Activated naive CD8-positive, alpha-beta T cell treated with anti-CD3 and anti-CD28 coated beads, Interleukin-2, amount 50 U/mL, for 16 hours (primary cell): ENCODE measurements around the gene PRKCA.
A peak's percentile ranks its signal among the peaks of the same experiment; 100 is the strongest.
"Not testable (repeated sequence)": the region's sequence is repeated elsewhere in the genome, so short reads cannot be mapped to it uniquely, and the experiment has no call there.

Source experiments
- DNase-seq: peaks from one replicate; pipeline ENCODE4 v3.0.0-alpha.2; 2020; ENCODE audit warnings: low read depth, low spot score

Gene PRKCA

DNA sequence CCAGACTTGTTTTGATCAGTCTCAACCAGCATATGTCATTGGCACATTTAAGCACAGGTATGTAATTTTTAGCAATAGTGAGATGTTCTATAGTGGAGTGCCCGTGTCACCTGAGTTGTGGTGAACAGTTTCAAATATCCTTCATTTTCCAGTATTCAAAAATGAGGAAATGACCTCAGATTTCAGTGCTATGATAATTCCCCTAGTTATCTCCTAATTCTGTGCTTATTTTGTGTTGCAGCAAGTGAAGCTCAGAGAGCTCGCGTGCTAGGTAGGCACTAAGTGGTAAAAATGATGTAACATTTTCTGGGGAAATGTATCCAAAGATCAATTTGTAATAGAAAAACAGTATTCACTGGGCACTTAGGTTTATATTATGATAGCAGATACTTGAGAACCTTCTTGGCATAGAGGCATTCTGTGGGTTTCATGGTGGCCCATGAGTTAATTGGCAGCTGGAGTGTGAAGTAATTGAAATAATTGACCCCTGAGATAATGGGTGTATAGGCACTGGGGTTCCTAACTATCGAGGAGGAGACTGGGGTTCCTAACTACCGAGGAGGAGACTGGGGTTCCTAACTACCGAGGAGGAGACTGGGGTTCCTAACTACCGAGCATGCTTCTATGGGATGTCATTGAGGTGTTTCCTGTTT, 159.1 kb downstream of the PRKCA start:
- no peak for DNase-seq

DNA sequence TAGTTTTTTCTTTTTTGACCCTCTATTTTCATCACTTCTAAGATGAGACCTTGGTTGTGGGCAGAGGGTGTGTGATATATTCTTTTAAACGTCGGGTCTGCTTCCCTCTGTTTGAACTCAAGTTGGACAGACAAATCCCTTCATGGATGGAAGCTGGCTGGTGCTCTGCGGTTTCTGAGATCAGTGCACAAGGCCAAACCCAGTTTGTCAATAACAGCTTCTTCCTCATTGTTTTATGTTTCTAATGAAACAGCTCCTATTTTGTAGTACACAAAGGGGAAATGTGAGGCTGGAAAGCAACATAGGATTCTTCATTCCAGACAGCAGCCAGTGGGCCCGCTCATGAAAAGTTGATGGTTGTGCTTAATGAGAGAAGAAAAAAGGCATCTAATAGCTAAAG, 159.6 kb downstream of the PRKCA start:
- no peak for DNase-seq

DNA sequence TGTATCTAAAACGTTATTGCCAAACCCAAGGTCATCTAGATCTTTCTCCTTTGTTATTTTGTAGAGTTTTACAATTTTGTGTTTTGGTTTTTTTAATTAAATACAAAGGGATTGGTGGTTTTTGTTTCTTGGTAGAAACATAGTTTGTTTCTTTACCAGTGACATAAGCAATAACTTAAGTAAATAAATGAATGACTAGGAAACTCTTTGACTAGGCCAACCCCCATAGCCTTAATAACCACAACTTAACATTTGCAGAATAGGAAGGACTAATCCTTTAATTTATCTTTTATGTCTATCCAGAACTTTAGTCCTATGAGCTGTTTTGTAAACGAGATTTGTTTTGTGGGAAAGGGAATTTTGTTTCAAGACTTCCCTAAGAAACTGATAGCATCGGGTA, 162.5 kb downstream of the PRKCA start:
- no peak for DNase-seq

DNA sequence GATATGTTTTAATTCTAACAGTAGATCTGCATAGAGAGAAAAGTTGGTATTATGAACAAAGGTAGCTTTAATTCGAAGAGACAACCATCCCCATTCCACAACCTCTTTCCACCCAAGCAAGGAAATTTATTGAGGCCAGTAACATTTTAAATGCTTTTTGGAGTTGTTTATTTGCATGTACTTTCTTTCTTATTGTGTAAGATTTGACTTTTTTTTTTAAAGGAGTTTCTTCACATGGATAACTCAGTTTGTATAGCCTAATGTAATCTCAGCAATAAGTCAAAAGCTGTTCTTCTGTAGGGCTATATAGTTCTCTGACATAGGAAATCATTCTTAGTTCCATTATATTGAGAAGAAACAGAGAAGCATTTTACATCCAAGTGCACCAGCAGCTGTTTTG, 163.3 kb downstream of the PRKCA start:
- no peak for DNase-seq

DNA sequence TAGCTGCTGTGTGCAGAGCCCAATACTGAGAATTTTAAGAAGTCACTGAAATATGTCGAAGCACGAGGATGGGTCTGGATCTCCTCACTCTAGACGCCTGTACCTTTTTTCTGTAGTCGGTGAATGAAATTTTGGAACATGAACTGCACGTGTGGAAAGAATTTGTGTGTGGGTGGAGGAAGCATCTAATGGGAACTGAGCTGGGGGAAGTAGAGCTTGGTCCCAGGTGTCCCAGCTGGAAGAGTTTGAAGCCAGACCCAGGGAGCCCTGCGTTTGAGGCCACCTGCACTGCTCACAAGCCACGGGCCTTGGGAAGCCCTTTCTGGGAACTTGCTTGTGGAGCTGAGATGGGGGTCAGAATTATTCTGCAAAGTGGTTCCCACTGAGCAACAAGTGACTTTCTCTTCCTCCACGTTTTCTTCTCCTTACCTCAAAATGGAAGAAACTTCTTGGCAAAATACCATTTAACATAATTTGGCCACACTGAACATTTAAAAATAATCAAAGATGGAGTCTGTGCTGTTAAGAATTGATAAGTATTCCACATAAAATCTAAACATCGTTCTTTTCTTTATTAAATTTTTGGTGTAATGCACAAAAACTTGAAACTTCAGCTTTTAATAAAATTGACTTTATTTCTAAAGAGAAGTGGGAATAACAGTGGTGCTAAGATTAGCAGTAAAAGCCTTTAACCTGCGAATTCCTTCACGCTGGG, 163.8 kb downstream of the PRKCA start:
- DNase-seq, result no peak

DNA sequence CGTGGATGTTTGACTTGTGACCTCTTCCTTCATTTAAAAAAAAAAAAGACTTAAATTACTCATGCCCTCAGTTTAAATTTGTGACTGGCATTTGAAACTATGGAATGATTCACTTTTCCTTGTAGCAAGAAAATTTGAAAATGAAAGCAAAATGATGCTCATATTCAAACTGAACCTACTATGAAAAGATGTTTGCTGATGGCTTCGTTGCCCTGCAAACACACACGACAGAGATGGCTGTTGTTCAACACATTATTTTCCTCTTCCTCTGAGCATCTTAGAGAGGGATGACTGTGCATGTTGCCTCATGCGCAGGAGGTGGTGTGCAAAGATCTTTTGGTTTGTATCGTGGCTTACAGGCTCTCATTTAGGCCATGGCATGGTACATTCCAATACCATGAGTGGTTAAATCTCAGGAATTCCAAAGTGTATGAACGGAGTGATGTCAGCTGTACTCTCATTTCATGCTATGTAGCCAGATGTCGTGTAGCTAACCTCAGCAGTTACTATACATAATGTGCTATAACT, 164.5 kb downstream of the PRKCA start:
- DNase-seq, result peak; percentile 14

DNA sequence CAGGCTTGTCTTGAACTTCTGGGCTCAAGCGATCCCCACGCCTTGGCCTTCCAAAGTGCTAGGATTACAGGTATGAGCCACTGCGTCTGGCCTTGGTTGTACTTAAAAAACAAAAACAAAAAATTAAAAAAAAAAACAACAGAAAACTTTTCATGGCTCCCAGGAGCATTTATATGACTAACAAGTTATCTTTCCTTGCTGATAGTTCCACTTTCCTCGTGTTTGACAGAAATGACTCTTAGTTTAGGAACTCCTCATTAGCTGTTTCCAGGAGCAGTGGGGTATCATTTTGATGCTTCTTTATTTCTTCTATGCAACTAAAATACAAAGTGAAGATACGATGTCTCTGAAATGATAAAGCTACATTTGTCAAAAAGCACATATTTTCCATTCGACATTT, 165.4 kb downstream of the PRKCA start:
- no peak for DNase-seq

DNA sequence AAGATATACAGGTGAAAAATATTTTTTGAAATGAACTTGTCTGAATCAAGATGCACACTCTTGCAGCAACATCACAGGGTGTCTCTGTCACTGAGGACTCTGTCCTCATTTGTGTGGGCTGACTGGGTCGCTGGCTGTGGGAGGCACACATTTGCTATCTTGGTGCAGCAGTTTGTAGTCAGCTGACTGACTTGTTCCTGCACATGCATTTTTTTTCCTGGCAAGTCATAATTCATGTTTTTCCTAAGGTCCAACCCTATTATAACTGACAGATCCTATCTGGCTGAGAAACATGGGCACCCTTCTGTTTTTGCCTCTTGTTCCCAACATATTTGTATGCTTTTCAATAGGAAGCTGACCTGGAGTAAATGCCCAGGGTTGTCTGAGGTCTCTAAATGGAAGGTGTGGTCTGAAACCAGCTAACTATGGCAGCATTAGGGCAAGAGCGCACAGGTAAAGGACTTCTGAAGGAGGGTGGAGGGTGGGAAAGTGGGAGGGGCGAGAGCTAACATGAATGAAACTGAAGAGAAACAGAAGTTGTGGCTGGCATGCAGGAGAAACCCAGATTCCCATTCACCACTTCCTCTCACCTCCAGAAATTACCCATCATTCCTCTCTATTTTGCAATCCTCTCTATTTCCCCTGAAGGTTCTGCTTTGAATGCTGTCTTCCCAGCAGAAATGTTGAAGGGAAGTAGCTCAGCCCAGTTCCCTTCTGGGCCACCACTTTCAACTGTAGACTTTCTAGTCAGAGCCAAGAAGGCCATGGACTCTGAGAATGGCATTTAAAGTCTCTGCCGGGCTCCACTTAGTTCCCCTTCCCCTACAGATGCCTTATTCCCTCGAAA, 166.1 kb downstream of the PRKCA start:
- no peak for DNase-seq

DNA sequence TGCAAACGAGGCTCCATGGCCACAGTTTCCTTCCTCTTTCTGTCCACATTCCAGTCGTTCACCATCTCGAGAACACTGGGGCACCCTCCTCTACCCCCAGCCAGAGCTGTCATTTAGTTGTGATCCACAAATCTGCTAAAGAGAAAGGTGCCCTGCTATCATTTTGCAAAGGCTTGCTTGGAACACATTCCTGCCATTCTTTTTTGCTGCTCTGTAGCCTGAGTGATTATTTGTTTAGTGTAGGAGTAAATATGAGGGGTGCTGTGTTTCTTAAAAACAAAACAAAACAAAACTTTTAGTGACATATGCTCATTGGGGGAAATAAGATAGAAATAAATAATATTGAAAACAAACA, 166.7 kb downstream of the PRKCA start:
- DNase-seq, result no peak

DNA sequence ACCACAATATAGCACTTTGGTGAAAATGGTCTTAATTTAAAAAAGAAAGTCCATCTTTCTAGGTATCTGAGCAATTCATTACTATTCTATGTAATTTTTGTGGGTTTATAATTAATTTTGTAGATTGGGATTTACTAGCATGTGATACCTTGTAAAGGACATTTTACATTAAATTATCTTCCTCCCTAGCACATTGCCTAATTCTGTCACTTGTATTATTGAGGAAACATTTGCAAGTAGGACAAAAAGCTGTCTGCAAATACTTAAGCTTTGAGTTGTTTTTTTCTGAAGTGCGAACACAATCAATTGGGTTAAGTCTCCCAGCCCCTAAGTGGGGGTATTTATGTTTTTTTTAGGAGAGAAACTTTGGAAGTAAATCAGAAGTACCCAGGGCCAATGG, 167.0 kb downstream of the PRKCA start:
- DNase-seq, result no peak

DNA sequence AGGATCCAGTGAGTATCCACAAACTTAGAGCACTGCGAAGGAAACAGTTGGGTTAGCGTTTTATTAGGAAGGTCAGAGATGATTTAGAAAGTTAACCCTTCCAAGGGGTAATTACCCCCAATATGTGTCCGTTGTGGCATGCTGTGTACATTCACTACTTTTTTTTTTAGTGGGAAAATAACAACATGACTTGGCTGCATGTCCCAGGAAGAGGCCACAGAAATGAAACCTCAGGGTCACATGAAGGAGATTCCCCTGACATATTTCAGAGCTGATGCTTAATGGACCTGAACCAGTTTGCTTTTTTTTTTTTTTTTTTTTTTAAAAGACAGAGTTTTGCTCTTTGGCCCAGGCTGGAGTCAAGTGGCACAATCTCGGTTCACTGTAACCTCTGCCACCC, 167.5 kb downstream of the PRKCA start:
- DNase-seq, result no peak

DNA sequence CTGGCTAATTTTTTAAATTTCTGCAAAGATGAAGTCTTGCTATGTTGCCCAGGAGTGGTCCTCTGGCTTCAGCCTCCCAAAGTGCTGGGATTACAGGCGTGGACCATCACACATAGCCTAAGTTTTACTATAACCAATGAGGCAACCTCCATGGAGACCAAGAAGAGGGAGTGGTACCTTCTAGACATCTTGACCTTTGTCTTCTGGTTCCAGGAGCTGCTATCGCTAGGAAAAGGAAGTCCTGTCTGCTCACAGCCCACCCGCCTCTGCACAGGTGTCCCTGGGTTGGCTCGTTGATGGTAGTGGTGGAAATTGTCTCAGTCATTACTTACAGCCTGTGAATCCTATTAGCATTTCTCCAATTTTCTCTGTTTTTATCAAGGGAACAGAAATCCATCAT, 169.7 kb downstream of the PRKCA start:
- DNase-seq, result no peak

DNA sequence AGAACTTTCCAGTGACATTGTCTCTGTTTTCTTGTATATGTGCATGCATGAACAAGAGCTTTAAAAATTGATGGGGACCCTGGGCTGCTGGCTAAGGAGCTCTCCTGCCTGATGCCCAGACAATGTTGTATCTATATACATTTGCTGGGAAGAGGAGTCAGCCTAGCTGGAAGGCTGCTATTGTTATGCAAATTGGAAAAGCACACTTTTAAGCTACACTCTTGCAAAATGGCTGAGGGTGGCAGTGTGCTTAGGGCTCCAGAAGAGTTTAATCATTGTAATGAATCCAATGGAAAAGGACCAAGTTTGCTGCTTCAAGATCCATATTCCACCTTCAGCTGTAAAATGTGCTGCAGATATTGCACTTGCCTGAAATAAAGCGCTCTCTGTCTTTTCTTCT, 171.8 kb downstream of the PRKCA start:
- no peak for DNase-seq

DNA sequence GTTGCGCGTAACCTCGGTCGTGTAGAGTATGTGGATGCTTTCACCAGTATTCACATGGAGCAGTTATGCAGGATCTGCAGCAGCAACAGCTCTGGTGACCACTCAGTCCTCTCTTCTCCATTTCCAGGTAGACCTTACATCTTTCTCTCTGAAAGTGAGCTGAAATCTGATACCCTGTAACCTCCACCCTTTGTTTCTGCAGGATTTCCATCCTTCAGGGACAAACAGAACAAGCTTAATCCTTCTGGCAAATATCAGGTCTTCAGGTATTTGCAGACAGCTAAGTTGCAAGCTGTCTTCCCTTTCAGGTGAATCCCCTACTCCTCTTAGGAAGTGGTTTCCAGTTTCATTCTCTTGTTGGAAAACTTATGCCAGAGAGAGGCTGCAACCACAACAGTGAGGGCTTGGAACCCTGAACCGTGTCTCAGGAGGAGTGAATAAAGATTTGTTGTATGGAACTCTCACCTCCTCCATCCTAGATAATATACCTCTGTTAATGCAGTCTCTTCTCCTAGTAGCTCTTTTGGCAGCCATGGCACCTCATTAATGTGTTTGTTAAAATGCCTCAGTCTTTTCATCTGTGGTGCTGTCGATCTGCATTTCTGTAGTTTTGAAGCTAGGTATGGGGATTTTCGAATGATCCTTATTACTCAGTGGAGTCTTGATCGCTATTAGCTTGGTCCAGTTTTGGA, 172.5 kb downstream of the PRKCA start:
- DNase-seq, result no peak

DNA sequence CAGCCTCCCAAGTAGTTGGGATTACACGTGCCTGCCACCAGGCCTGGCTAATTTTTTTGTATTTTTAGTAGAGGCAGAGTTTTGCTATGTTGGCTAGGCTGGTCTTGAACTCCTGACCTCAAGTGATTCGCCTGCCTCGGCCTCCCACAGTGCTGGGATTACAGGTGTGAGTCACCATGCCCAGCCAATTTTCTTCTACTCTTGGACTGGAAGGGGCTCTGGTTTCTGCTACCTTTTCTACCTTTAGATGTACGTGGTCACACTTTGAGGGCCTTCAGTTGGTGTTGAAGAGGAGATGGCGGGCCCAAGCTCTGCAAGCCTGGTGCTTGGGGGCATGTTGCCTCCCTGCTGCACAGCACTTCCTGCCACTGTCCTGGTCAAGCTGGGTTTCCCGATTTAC, 173.6 kb downstream of the PRKCA start:
- DNase-seq, result no peak

DNA sequence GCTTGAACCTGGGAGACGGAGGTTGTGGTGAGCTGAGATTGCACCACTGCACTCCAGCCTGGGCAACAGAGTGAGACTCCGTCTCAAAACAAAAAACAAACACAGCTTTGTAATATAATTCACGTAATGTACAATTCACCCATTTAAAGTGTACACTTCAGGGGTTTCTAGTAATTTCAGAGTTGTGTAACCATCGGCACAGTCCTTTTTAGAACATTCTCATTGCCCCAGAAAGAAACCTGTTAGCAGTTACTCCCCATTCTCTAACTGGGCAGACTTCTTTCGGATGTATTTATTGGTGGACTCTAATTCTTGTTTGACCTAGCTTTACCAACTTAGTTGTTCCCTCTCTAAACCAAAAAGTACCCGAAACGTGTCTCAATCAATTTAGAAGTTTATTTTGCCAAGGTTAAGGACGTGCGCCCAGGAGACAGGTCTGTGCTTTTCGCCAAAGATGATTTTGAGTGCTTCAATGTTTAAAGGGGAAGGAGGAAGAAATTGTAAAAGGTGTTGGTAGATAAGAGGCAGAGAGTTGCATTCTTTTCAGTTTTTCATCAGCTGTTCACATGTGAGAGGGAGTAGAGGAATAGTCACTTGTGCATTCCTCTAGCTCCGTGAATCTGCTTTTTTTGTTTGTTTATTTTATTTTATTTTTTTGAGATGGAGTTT, 175.3 kb downstream of the PRKCA start:
- DNase-seq, result no peak

DNA sequence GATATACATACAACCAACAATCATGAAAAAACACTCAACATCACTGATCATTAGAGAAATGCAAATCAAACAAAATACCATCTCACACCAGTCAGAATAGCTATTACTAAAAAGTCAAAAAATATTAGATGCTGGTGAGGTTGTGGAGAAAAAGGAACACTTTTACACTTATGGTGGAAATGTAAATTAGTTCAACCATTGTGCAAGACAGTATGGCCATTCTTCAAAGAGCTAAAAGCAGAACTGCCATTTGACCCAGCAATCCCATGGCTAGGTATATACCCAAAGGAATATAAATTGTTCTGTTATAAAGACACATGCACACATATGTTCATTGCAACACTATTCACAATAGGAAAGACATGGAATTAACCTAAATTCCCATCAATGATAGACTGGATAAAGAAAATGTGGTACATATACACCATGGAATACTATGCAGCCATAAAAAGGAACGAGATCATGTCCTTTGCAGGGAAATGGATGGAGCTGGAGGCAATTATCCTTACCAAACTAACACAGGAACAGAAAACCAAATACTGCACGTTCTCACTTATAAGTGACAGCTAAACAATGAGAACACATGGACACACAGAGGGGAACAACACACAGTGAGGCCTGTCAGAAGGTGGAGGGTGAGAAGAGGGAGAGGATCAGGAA, 176.9 kb downstream of the PRKCA start:
- DNase-seq, result not testable (repeated sequence)

DNA sequence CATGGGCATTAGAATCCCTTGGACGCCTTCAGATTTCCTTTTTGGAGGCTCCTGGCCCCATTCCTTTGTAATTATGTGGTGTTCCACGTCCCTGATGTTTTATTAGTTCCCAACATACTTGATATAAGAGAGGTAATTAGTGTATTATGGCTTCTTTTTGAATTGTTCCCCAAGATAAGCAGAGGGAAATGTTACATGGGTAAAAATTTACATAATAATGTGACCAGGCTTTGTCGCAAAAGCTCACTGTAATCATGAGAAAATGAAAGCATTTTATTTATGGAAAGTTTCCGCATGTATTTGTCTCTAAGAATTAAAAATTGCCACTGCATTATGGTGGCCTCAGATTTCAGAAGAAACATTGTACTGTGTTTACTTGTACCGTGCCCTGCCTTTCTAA, 177.8 kb downstream of the PRKCA start:
- DNase-seq, result no peak

DNA sequence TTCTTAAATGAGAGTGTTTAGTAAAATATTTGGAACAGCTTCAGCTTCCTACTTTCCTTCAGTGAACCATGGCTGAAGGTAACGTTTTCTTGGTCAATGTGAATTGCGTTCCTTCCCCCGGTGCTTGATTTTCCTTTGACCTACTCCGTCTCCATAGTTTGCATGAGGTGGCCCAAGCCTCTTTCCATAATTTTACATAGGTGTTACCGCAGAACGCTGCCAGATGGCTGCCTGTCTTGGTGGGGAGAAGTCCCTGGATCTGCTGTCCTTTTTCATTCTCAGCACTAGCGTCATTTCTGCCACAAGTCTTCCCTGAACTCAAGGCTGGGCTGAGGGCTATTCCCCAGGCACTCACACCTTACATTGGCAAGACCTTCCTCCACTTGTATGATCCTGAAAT, 178.4 kb downstream of the PRKCA start:
- no peak for DNase-seq

DNA sequence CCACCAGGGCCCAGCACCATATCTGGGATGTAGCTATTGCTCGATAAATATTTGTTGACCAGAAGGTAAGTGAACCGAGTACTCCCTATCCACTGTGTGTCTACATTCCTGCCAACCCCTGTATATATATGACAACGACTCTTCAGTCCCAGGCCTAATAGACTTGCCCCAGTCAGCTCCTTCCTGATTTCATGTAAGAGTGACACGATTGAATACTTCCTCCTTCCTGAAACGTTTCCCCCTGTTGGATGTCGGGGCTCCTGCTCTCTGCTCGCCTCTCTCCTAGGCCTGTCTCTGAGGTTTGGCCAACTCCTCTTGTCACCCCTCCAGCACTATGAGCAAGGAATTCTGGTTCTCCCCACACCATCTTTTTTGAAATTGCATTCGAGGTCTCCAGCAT, 178.9 kb downstream of the PRKCA start:
- no peak for DNase-seq

DNA sequence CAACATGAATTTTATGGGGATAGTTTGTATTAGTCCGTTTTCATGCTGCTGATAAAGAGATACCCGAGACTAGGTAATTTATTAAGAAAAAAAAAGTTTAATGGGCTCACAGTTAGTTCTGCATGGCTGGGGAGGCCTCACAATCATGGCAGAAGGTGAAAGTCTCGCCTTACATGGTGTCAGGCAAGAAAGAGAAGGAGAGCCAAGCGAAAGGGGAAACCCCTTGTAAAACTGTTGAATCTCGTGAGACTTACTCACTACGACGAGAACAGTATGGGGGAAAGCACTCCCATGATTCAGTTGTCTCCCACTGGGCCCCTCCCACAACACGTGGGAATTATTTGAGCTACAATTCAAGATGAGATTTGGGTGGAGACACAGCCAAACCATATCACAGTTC, 181.5 kb downstream of the PRKCA start:
- DNase-seq, result no peak
